Immature natural killer cell (primary cell): ENCODE data around the gene KCNJ3. TPM values are rescaled to one million over a fixed set of nuclear protein-coding genes. Genes with fewer than 3 reads are reported as not detected.

ENCODE experiments used
- DNase-seq, 3 donors: peaks; one replicate each; pipeline ENCODE4 v3.0.0; 2022; ENCODE audit warnings: mixed read lengths in 1 of 3
- H3K27ac Mint-ChIP-seq, 6 donors: one replicate each; pipeline ENCODE4 v1.8.0; 2020; ENCODE audit warnings: mixed read lengths in 6 of 6, mild to moderate bottlenecking in 5 of 6, inconsistent platforms in 4 of 6, moderate library complexity in 3 of 6
- H3K27me3 Mint-ChIP-seq, 3 donors: one replicate each; pipeline ENCODE4 v1.8.0; 2020 to 2021; ENCODE audit warnings: low read depth in 3 of 3, mild to moderate bottlenecking in 3 of 3, mixed read lengths in 3 of 3, moderate library complexity in 3 of 3, inconsistent platforms in 1 of 3
- H3K36me3 Mint-ChIP-seq, 3 donors: one replicate each; pipeline ENCODE4 v1.8.0; 2020; ENCODE audit warnings: mixed read lengths in 3 of 3, inconsistent platforms in 2 of 3, mild to moderate bottlenecking in 2 of 3
- H3K4me1 Mint-ChIP-seq, 2 donors: one replicate each; pipeline ENCODE4 v1.8.0; 2020; ENCODE audit warnings: inconsistent platforms in 2 of 2, mild to moderate bottlenecking in 2 of 2, mixed read lengths in 2 of 2, moderate library complexity in 1 of 2
- H3K4me3 Mint-ChIP-seq, 5 donors: one replicate each; pipeline ENCODE4 v1.8.0; 2020; ENCODE audit warnings: mild to moderate bottlenecking in 5 of 5, mixed read lengths in 5 of 5, inconsistent platforms in 3 of 5, moderate library complexity in 3 of 5
- H3K9me3 Mint-ChIP-seq, 6 donors: one replicate each; pipeline ENCODE4 v1.8.0; 2020; ENCODE audit warnings: mild to moderate bottlenecking in 6 of 6, mixed read lengths in 6 of 6, inconsistent platforms in 4 of 6, moderate library complexity in 3 of 6
- polyA plus RNA-seq, 3 donors: library from polyadenylated mRNA; unstranded; fragments of 300-500 nt; fragmentation: Illumina TruSeq; gene quantifications; one replicate each; pipeline ENCODE4 v1.2.3, GENCODE V29; 2021

KCNJ3 gene
- polyA plus RNA-seq = not detected

GRCh38 chr2:154698296-154698720 is at the start of gene KCNJ3:
KCNJ3 (plus strand) TSS chr2:154698695; CDS start chr2:154698776, 81 bp downstream.
- H3K36me3 Mint-ChIP-seq = peaks cover 3 to 5% (median 4%) of the 10 kb centered on the region in 3 donors
- no peak within 1 kb of the TSS for H3K4me3 Mint-ChIP-seq
- H3K4me1 Mint-ChIP-seq = peaks cover 0 to 1% of the 10 kb centered on the region in 2 donors
- peaks cover 0 to 7% (median 4%) of the 10 kb centered on the region in 3 donors for H3K27me3 Mint-ChIP-seq
- H3K27ac Mint-ChIP-seq = no peak within 1 kb of the TSS
- peaks cover 9 to 53% (median 16%) of the 10 kb centered on the region in 6 donors for H3K9me3 Mint-ChIP-seq
- DNase-seq = no peak

- H3K36me3 Mint-ChIP-seq = peaks cover 0 to 4% (median 3%) of the 10 kb centered on the region in 3 donors
- H3K27me3 Mint-ChIP-seq = no peaks in the 10 kb centered on the region
- H3K9me3 Mint-ChIP-seq = peaks cover 3 to 42% (median 17%) of the 10 kb centered on the region in 6 donors
- H3K4me1 Mint-ChIP-seq = no peaks in the 10 kb centered on the region
- H3K27ac Mint-ChIP-seq = no peak overlapping the region
- no peak overlapping the region for H3K4me3 Mint-ChIP-seq
- no peak for DNase-seq
Measured at GRCh38 chr2:154655499-154655898, 43.0 kb upstream of the KCNJ3 start.

GRCh38 chr2:154658854-154659253 is 39.6 kb upstream of the KCNJ3 start:
- no peaks in the 10 kb centered on the region for H3K27me3 Mint-ChIP-seq

GRCh38 chr2:154664248-154664647 is 34.2 kb upstream of the KCNJ3 start:
- peaks cover under 1 to 29% (median 12%) of the 10 kb centered on the region in 6 donors for H3K9me3 Mint-ChIP-seq
- peaks cover 0 to 2% (median 0%) of the 10 kb centered on the region in 3 donors for H3K36me3 Mint-ChIP-seq
- no peaks in the 10 kb centered on the region for H3K4me1 Mint-ChIP-seq
- DNase-seq = no peak
- H3K4me3 Mint-ChIP-seq = no peak overlapping the region
- H3K27me3 Mint-ChIP-seq = no peaks in the 10 kb centered on the region
- H3K27ac Mint-ChIP-seq = no peak overlapping the region

More at GRCh38 chr2:154658854-154659253, 39.6 kb upstream of the KCNJ3 start:
- H3K4me1 Mint-ChIP-seq = no peaks in the 10 kb centered on the region
- no peak for DNase-seq
- peaks cover 8 to 47% (median 14%) of the 10 kb centered on the region in 6 donors for H3K9me3 Mint-ChIP-seq
- no peak overlapping the region for H3K4me3 Mint-ChIP-seq
- peaks cover 0 to 4% (median 3%) of the 10 kb centered on the region in 3 donors for H3K36me3 Mint-ChIP-seq
- H3K27ac Mint-ChIP-seq = no peak overlapping the region

GRCh38 chr2:154670083-154670482 is 28.4 kb upstream of the KCNJ3 start:
- Mint-ChIP-seq H3K4me3 (no peak overlapping the region), H3K9me3 (peaks cover 0 to 19% (median 7%) of the 10 kb centered on the region in 6 donors), H3K4me1 (no peaks in the 10 kb centered on the region), H3K27ac (no peak overlapping the region), H3K27me3 (no peaks in the 10 kb centered on the region), H3K36me3 (no peaks in the 10 kb centered on the region)
- DNase-seq = no peak

- Mint-ChIP-seq H3K9me3 (peaks cover 0 to 24% (median 11%) of the 10 kb centered on the region in 6 donors), H3K27me3 (no peaks in the 10 kb centered on the region), H3K4me3 (no peak overlapping the region), H3K27ac (no peak overlapping the region), H3K4me1 (no peaks in the 10 kb centered on the region), H3K36me3 (no peaks in the 10 kb centered on the region)
- no peak for DNase-seq
Measured at GRCh38 chr2:154673694-154674093, 24.8 kb upstream of the KCNJ3 start.

- peaks cover 2 to 37% (median 14%) of the 10 kb centered on the region in 6 donors for H3K9me3 Mint-ChIP-seq
- H3K4me1 Mint-ChIP-seq = no peaks in the 10 kb centered on the region
Measured at GRCh38 chr2:154677401-154677800, 21.1 kb upstream of the KCNJ3 start.

GRCh38 chr2:154681741-154682140 is 16.8 kb upstream of the KCNJ3 start:
- Mint-ChIP-seq H3K27ac (no peak overlapping the region), H3K4me1 (no peaks in the 10 kb centered on the region), H3K9me3 (peaks cover 2 to 43% (median 13%) of the 10 kb centered on the region in 6 donors), H3K4me3 (no peak overlapping the region), H3K27me3 (peaks cover 0 to 1% (median 1%) of the 10 kb centered on the region in 3 donors), H3K36me3 (peaks cover 0 to 3% (median 0%) of the 10 kb centered on the region in 3 donors)
- DNase-seq = no peak

More at GRCh38 chr2:154677401-154677800, 21.1 kb upstream of the KCNJ3 start:
- H3K27ac Mint-ChIP-seq = no peak overlapping the region
- H3K27me3 Mint-ChIP-seq = peaks cover 0 to 1% (median 1%) of the 10 kb centered on the region in 3 donors
- no peak overlapping the region for H3K4me3 Mint-ChIP-seq
- no peaks in the 10 kb centered on the region for H3K36me3 Mint-ChIP-seq
- no peak for DNase-seq

- H3K27me3 Mint-ChIP-seq = no peaks in the 10 kb centered on the region
- no peaks in the 10 kb centered on the region for H3K4me1 Mint-ChIP-seq
- peaks cover 3 to 42% (median 16%) of the 10 kb centered on the region in 6 donors for H3K9me3 Mint-ChIP-seq
- peaks cover 0 to 5% (median 0%) of the 10 kb centered on the region in 3 donors for H3K36me3 Mint-ChIP-seq
- no peak for DNase-seq
- H3K4me3 Mint-ChIP-seq = no peak overlapping the region
- H3K27ac Mint-ChIP-seq = no peak overlapping the region
Measured at GRCh38 chr2:154686162-154686561, 12.3 kb upstream of the KCNJ3 start.

- H3K4me3 Mint-ChIP-seq = no peak overlapping the region
- peaks cover 3 to 30% (median 11%) of the 10 kb centered on the region in 6 donors for H3K9me3 Mint-ChIP-seq
- no peak overlapping the region for H3K27ac Mint-ChIP-seq
- H3K4me1 Mint-ChIP-seq = no peaks in the 10 kb centered on the region
- H3K27me3 Mint-ChIP-seq = no peaks in the 10 kb centered on the region
- peaks cover 0 to 8% (median 0%) of the 10 kb centered on the region in 3 donors for H3K36me3 Mint-ChIP-seq
- no peak for DNase-seq
Measured at GRCh38 chr2:154688373-154688772, 10.1 kb upstream of the KCNJ3 start.

- H3K4me1 Mint-ChIP-seq = no peaks in the 10 kb centered on the region
- H3K27ac Mint-ChIP-seq = no peak overlapping the region
- no peaks in the 10 kb centered on the region for H3K27me3 Mint-ChIP-seq
- no peak overlapping the region for H3K4me3 Mint-ChIP-seq
- peaks cover 0 to 8% (median 0%) of the 10 kb centered on the region in 3 donors for H3K36me3 Mint-ChIP-seq
- peaks cover 3 to 30% (median 11%) of the 10 kb centered on the region in 6 donors for H3K9me3 Mint-ChIP-seq
- no peak for DNase-seq
Measured at GRCh38 chr2:154689158-154689557, 9.3 kb upstream of the KCNJ3 start.

- DNase-seq = no peak
- Mint-ChIP-seq H3K27me3 (peaks cover 0 to 4% (median 0%) of the 10 kb centered on the region in 3 donors), H3K4me1 (no peaks in the 10 kb centered on the region), H3K27ac (no peak overlapping the region), H3K9me3 (peaks cover 4 to 36% (median 9%) of the 10 kb centered on the region in 6 donors), H3K36me3 (peaks cover 0 to 4% (median 0%) of the 10 kb centered on the region in 3 donors), H3K4me3 (no peak overlapping the region)
Measured at GRCh38 chr2:154692927-154693326, 5.6 kb upstream of the KCNJ3 start.

GRCh38 chr2:154693741-154694340 is 4.7 kb upstream of the KCNJ3 start:
- peaks cover under 1 to 4% (median under 1%) of the 10 kb centered on the region in 3 donors for H3K36me3 Mint-ChIP-seq

GRCh38 chr2:154694881-154695280 is 3.6 kb upstream of the KCNJ3 start:
- DNase-seq = no peak
- Mint-ChIP-seq H3K27ac (no peak overlapping the region), H3K4me1 (peaks cover 0 to 1% of the 10 kb centered on the region in 2 donors), H3K36me3 (peaks cover 3 to 8% (median 5%) of the 10 kb centered on the region in 3 donors), H3K27me3 (peaks cover 0 to 4% (median 3%) of the 10 kb centered on the region in 3 donors), H3K4me3 (no peak overlapping the region), H3K9me3 (peaks cover 11 to 38% (median 15%) of the 10 kb centered on the region in 6 donors)

More at GRCh38 chr2:154693741-154694340, 4.7 kb upstream of the KCNJ3 start:
- H3K27ac Mint-ChIP-seq = no peak overlapping the region
- H3K9me3 Mint-ChIP-seq = peaks cover 2 to 28% (median 8%) of the 10 kb centered on the region in 6 donors
- H3K27me3 Mint-ChIP-seq = peaks cover 0 to 4% (median 3%) of the 10 kb centered on the region in 3 donors
- no peak for DNase-seq
- H3K4me3 Mint-ChIP-seq = no peak overlapping the region
- no peaks in the 10 kb centered on the region for H3K4me1 Mint-ChIP-seq
